ENCODE results near the gene MEX3D.
"Not testable (repeated sequence)": the region's sequence is repeated elsewhere in the genome, so short reads cannot be mapped to it uniquely, and the experiment has no call there.

Gene MEX3D

DNA sequence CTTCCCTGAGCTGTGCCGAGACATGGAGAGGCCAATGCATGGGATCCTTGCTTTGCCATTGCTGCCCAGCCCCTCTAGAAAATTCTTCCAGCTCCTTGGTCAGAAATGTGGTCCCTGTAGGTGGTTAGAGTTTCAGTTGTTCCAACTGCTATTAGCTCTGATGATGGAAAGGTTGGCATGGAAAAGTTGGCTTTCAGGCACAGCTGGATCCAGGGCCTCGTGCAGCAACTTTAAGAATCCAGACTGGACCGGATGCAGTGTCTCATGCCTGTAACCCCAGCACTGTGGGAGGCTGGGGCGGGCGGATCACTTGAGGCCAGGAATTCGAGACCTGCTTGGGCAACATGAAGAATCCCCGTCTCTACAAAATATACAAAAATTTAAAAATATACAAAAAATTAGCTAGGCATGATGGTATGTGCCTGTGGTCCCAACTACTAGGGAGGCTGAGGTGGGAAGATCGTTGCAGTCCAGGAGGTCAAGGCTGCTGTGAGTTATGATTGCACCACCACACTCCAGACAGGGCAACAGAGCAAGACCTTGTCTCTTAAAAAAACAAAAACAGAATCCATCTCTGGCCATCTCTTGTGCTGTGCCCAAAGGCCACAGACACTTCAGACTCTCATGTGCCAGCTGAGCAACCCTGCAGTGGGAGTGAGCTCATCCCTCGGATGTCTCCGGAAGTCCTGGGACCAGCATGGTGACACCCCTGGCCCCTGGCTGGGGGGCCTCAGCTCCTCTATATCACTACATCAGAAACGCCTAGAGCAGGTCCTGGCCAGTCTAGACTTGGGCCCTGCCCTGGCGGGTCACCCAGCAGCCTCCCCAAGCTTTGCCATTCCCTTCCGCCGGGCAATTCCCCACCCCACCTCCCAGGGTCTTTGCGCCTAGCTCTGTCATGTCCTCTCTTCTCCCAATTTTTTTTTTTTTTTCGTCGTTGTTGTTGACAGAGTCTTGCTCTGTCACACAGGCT is 16.8 kb downstream of the MEX3D start:
- no peak for DNase-seq
- in situ Hi-C loops (cut with MboI; ENCODE audit: low pct_unique_long_range_greater_than_20kb, low sequenced_read_pairs): no loop called here

- no peak for DNase-seq
- in situ Hi-C loops (cut with MboI; ENCODE audit: low pct_unique_long_range_greater_than_20kb, low sequenced_read_pairs): no loop called here
These were observed 18.7 kb downstream of the MEX3D start for GRCh38 chr19:1549332-1549945.

DNA sequence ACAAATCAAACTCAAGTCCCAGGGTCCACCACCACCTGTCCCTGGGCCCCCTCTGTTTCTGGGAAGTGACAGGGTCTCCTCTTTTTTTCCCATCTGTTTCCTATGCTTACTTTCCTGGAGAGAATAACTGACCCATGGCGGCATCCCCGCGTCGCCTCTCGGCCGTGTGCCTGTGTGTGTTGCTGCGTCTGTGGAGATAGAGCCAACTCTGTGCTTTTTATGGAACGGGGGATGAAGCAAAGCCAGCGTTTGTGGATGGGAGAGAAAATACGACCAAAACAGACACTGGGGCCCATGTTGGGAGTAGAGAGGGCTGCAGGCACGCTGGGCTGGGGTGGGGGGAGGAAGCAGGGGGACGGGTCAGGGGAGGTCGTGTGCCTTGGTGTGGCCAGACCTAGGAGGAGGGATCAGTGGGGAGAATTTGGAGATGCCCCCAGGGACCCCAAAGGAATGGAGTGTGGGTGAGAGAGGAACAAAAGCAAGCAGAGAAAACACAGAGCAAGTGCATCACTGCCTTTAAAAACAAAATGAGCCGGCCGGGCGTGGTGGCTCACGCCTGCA is 27.7 kb downstream of the MEX3D start:
- no peak for DNase-seq
- in situ Hi-C loops (cut with MboI; ENCODE audit: low pct_unique_long_range_greater_than_20kb, low sequenced_read_pairs): no loop called here

DNA sequence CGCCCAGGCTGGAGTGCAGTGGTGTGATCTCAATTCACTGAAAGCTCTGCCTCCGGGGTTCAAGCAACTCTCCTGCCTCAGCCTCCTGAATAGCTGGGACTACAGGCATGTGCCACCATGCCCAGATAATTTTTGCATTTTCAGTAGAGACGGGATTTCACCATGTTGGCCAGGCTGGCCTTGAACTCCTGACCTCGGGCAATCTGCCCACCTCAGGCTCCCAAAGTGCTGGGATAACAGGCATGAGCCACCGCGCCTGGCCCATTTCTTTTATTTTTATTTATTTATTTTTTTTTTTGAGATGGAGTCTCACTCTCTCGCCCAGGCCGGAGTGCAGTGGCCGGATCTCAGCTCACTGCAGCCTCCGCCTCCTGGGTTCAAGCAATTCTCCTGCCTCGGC is 28.4 kb downstream of the MEX3D start:
- in situ Hi-C loops (cut with MboI; ENCODE audit: low pct_unique_long_range_greater_than_20kb, low sequenced_read_pairs); DNase-seq: not testable (repeated sequence)

DNA sequence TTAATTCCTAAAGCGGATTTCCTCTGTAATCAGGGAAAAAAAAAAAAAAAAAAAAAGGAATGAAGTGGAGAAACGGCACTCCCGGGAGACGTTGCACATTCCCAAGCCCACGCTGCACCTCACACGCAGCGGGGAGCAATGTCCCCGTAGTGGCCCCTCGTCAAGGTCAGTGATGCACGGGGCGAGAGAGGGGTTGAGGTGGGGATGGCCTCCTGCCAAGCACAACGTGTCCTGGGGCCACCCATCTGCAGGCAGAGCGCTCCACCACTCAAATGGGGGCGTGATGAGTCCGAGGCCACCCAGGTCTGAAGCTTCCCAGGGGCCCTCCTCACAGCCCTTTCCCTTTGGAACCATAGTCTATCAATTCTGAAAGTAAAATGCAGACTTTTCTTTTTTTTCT is 29.1 kb downstream of the MEX3D start:
- no peak for DNase-seq
- in situ Hi-C loops (cut with MboI; ENCODE audit: low pct_unique_long_range_greater_than_20kb, low sequenced_read_pairs): no loop called here

GRCh38 chr19:1535699-1536098 is 32.4 kb downstream of the MEX3D start:
- in situ Hi-C loops (cut with MboI; ENCODE audit: low pct_unique_long_range_greater_than_20kb, low sequenced_read_pairs); DNase-seq: not testable (repeated sequence)

DNA sequence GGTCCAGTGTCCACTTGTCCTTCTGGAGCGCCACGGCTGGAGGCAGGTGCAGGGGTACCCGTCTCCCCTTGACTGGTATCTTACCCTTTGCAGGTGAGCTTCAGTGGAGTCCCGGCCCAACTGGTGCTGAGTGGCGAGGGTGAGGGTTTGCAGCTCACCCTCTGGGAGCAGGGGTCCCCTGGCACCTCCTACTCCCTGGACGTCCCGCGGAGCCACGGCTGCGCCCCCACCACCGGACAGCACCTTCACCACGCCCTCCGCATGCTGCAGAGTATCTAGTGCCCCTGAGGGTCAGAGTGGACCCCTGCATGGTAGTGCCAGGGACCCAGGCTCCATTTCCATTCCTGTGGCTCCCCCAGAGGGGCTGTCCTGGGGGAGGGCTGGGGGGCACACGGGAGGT is 33.2 kb downstream of the MEX3D start:
- in situ Hi-C loops (cut with MboI; ENCODE audit: low pct_unique_long_range_greater_than_20kb, low sequenced_read_pairs): no loop called here
- DNase-seq: no peak

DNA sequence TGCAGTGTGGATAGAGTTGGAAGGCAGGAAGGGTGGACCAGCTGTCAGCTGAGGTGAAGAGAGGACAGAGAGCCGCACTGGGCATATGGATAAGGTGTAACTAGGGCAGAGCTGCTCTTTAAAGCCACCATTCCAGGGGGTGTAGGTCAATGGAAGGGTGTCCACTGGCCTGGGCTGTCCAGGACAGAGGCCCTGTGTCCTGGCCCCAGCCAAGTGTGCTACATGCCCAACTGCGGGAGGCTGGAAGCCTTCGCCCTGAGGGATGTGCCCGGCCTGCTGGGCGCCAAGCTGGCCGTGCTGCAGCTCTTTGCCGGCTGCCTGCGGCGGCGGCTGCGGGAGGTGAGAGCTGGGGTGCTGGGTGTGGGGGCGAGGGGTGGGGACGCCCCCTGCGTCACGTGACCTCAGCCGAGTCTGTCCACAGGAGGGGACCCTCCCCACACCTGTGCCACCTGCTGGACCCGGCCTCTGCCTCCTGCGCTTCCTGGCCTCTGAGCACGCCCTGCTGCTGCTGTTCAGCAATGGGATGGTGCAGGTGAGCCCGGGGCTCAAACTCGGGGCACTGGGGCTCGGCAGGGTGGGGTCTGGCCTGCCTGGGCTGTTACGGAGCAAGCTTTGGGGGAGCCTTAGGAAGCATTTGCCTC is 34.5 kb downstream of the MEX3D start:
- in situ Hi-C loops (cut with MboI; ENCODE audit: low pct_unique_long_range_greater_than_20kb, low sequenced_read_pairs): no loop called here
- DNase-seq: no peak

- in situ Hi-C loops (cut with MboI; ENCODE audit: low pct_unique_long_range_greater_than_20kb, low sequenced_read_pairs): no loop called here
- no peak for DNase-seq
These were observed 36.1 kb downstream of the MEX3D start for GRCh38 chr19:1532003-1532402.

DNA sequence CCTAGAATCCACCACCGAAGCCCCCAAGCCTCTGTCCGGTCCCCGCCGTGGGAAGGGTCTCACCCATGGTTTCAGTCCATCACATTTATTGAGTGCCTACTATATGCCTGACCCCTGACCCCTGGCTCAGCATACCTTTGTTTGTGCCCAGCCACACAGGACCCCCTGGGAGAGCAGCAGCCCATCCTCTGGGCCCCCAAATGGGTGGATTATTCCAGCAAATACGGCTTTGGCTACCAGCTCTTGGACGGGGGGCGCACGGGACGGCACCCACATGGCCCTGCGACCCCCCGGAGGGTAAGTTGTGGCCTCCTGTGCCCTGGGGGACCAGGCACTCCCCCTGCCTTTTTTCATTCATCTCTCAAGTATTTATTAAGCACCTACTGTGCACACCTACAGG is 36.5 kb downstream of the MEX3D start:
- in situ Hi-C loops (cut with MboI; ENCODE audit: low pct_unique_long_range_greater_than_20kb, low sequenced_read_pairs): no loop called here
- no peak for DNase-seq

DNA sequence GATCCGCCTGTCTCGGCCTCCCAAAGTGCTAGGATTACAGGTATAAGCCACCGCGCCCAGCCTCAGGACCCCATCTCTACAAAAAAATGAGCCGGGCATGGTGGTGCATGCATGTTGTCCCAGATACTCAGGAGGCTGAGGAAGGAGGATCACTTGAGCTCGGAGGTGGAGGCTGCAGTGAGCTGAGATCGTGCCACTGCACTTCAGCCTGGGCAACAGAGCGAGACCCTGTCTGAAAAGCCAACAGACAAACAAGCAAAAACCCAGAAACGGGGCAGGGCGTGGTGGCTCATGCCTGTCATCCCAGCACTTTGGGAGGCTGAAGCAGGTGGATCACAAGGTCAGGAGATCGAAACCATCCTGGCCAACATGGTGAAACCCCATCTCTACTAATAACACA is 37.3 kb downstream of the MEX3D start:
- in situ Hi-C loops (cut with MboI; ENCODE audit: low pct_unique_long_range_greater_than_20kb, low sequenced_read_pairs); DNase-seq: not testable (repeated sequence)

DNA sequence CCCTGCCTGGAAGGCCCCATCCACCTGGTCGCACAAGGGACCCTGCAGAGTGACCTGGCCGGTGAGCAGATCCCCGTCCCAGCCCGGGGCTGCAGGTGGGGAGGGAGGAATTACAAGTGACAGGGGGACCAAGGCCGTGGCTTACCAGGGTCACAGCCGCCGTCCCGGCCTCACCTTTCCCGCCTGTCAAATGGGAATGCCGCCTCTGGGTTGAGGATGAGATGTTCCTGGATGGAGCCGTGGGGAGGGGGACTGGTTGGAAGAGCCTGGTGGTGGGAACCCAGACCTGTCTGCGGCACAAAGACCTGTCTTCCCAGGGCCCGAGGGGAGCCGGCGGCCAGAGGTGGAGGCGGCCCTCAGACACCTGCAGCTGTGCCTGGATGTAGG is 38.7 kb downstream of the MEX3D start:
- no peak for DNase-seq
- in situ Hi-C loops (cut with MboI; ENCODE audit: low pct_unique_long_range_greater_than_20kb, low sequenced_read_pairs): no loop called here

GRCh38 chr19:1528596-1529429 is 39.3 kb downstream of the MEX3D start:
- no peak for DNase-seq
- in situ Hi-C loops (cut with MboI; ENCODE audit: low pct_unique_long_range_greater_than_20kb, low sequenced_read_pairs): no loop called here

GRCh38 chr19:1527650-1528309 is 40.3 kb downstream of the MEX3D start:
- no peak for DNase-seq
- in situ Hi-C loops (cut with MboI; ENCODE audit: low pct_unique_long_range_greater_than_20kb, low sequenced_read_pairs): no loop called here

DNA sequence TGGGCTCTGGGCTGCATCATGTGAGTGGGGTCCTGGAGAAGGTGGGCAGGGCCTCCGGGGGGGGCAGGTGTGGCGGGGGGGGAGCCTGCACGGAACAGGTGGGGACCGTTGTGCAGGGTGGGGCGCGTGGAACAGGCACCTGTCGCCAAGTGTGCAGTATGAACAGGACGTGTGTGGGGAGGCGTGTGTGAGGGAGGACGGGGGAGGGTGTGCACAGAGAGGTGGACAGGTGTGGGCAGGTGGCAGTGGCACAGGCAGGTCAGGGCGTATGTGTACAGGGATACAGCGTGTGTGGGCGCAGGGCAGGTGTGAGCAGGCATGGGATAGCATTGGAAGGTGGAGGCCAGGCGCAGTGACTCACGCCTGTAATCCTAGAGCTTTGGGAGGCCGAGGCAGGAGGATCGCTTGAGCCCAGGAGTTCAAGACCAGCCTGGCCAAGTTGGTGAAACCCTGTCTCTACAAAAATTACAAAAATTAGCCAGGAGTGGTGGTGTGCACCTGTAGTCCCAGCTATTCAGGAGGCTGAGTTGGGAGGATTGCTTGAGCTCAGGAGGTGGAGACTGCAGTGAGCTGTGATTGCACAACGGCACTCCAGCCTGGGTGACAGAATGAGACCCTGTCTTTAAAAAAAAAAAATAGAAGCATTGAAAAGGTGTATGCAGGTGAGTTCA is 41.0 kb downstream of the MEX3D start:
- no peak for DNase-seq
- in situ Hi-C loops (cut with MboI; ENCODE audit: low pct_unique_long_range_greater_than_20kb, low sequenced_read_pairs): no loop called here

DNA sequence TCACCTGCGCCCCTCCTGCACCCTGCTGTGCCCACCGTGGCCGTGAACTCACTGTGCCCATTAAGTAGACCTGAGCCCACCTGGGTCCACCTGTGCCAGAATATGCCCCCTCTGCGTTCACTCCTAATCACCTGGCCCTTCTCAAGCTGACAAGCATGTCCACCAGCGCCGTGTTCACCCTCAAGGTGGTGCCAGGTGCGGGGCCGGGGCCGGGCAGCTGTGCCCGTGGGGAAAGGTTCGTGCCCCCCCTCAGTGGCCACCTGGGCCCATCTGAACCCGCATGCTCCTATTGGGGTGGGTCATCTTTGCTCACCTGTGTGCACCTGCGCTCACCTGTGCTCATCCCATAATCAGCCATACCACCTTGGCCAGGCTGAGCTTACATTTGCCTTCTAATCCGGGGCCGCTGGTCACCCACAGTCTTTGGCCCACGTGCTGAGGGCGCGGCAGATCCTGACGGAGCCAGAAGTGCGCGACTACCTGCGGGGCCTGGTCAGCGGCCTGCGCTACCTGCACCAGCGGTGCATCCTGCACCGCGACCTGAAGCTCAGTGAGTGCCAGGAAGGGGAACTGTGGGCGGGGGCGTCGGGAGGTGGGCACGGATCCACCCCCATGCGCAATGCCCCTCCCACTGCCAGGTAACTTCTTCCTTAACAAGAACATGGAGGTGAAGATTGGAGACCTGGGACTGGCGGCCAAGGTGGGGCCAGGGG is 41.9 kb downstream of the MEX3D start:
- in situ Hi-C loops (cut with MboI; ENCODE audit: low pct_unique_long_range_greater_than_20kb, low sequenced_read_pairs): no loop called here
- no peak for DNase-seq

DNA sequence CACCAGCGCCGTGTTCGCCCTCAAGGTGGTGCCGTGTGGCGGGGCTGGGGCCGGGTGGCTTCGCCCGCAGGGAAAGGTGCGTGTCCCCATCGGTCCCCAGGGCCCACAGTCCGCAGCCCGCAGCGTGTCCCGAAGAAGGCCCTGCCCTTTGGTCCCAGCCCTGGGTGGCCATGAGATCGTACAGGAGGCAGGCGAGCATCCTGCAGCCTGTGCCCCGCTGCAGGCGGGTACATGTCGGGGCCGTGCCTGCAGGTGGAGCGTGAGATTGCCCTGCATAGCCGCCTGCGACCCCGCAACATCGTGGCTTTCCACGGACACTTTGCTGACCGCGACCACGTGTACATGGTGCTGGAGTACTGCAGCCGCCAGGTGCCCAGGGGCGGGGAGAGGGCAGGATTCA is 42.8 kb downstream of the MEX3D start:
- in situ Hi-C loops (cut with MboI; ENCODE audit: low pct_unique_long_range_greater_than_20kb, low sequenced_read_pairs): no loop called here
- DNase-seq: no peak

- DNase-seq: no peak
- in situ Hi-C loops (cut with MboI; ENCODE audit: low pct_unique_long_range_greater_than_20kb, low sequenced_read_pairs): no loop called here
These were observed 43.2 kb downstream of the MEX3D start for GRCh38 chr19:1524972-1525325.

All from KBM-7 (cell line).